GM12878 (cell line): ENCODE measurements around the gene ULK4. TPM values are rescaled to one million over a fixed set of nuclear protein-coding genes. Genes with fewer than 3 reads are reported as not detected.

ENCODE experiments used
- ATAC-seq: fragments of 200-7000 bp; cut with Tn5 transposase; 3 replicates; pipeline ENCODE4 v1.9.1; 2020; ENCODE audit warnings: mild to moderate bottlenecking, moderate library complexity
- BruUV-seq: library from RNA; stranded (reverse); fragments of 400-500 nt; replicated peaks from 2 replicates; lab custom pipeline; 2021; lab: Mats Ljungman, UMichigan
- CTCF ChIA-PET: fragments of 300-600 bp; sonication (Branson Sonifier 250); formaldehyde crosslinking; extraction: SDS; loops from one replicate; lab custom pipeline; 2021; ENCODE audit warnings: inconsistent platforms; lab: Yijun Ruan, JAX
- POLR2A ChIA-PET: fragments of 350-600 bp; formaldehyde crosslinking; extraction: SDS; loops from one replicate; lab custom pipeline; 2021; ENCODE audit warnings: inconsistent platforms; lab: Charles Lee
- RAD21 ChIA-PET: fragments of 300-600 bp; sonication (Branson Sonifier 250); formaldehyde crosslinking; loops from one replicate; lab custom pipeline; 2023; ENCODE audit warnings: antibody characterized with exemption; ENCODE audit not compliant: unreplicated experiment; lab: Charles Lee
- SMC1A ChIA-PET: fragments of 300-600 bp; sonication (Branson Sonifier 250); formaldehyde crosslinking; loops from one replicate; lab custom pipeline; 2023; ENCODE audit not compliant: unreplicated experiment, uncharacterized antibody; lab: Charles Lee
- DNase-seq: peaks from one replicate; pipeline ENCODE4 v3.0.0-alpha.2; 2011; ENCODE audit warnings: low read depth, low spot score
- FAIRE-seq: peaks from 3 replicates; lab custom pipeline; 2011; peaks lifted over from hg19 to GRCh38; lab: Jason Lieb, UNC
- H2AFZ ChIP-seq: 2 replicates; pipeline ENCODE4 v1.6.0; 2011; ENCODE audit warnings: low read depth, low read length, control low read depth; ENCODE audit not compliant: control insufficient read depth
- H3K27ac ChIP-seq: 2 replicates; pipeline ENCODE4 v1.5.1; 2011; ENCODE audit warnings: control low read depth; ENCODE audit not compliant: control insufficient read depth, insufficient read depth
- H3K27me3 ChIP-seq, 2 experiments: replicated peaks in 1 of 2; 2 replicates each; pipeline versions ENCODE4 v1.6.0 to v1.6.1; 2011; ENCODE audit warnings: low read length in 1 of 2; ENCODE audit not compliant: control insufficient read depth in 2 of 2, insufficient read depth in 2 of 2
- H3K36me3 ChIP-seq, 2 experiments: 2 replicates each; pipeline ENCODE4 v1.5.1; 2011; ENCODE audit warnings: low read length in 1 of 2; ENCODE audit not compliant: control insufficient read depth in 2 of 2, insufficient read depth in 2 of 2
- H3K4me1 ChIP-seq: 2 replicates; pipeline ENCODE4 v1.6.1; 2011; ENCODE audit warnings: mild to moderate bottlenecking, low read length, moderate library complexity, mixed read lengths; ENCODE audit not compliant: control insufficient read depth, insufficient read depth
- H3K4me2 ChIP-seq: 2 replicates; pipeline ENCODE4 v1.6.0; 2011; ENCODE audit warnings: control low read depth; ENCODE audit not compliant: control insufficient read depth, insufficient read depth
- H3K4me3 ChIP-seq: fragments of 200-600 bp; sonication (generic); 2 replicates; pipeline ENCODE4 v1.5.1; 2016
- H3K79me2 ChIP-seq: 2 replicates; pipeline ENCODE4 v1.6.0; 2011; ENCODE audit warnings: low read length; ENCODE audit not compliant: control insufficient read depth, insufficient read depth
- H3K9ac ChIP-seq: 2 replicates; pipeline ENCODE4 v1.8.0; 2011; ENCODE audit warnings: low read length, control low read depth, mixed read lengths; ENCODE audit not compliant: control insufficient read depth, insufficient read depth
- H3K9me3 ChIP-seq: replicated peaks from 3 replicates; pipeline ENCODE4 v1.5.1; 2011; ENCODE audit warnings: mild to moderate bottlenecking, low read length; ENCODE audit not compliant: control insufficient read depth, insufficient read depth
- H4K20me1 ChIP-seq: 2 replicates; pipeline ENCODE4 v1.6.0; 2011; ENCODE audit not compliant: control insufficient read depth, insufficient read depth
- CBX3 ChIP-seq: fragments of 200-600 bp; sonication (generic); IDR thresholded peaks from 2 replicates; pipeline ENCODE4 v1.6.1; 2016; ENCODE audit warnings: low read depth, borderline replicate concordance
- CBX5 ChIP-seq: sonication (generic); IDR thresholded peaks from 2 replicates; pipeline ENCODE4 v1.6.1; 2016; ENCODE audit warnings: low read depth, moderate library complexity, mild to moderate bottlenecking, inconsistent platforms
- CREM ChIP-seq: IDR thresholded peaks from 2 replicates; pipeline ENCODE4 v1.6.1; 2014; ENCODE audit warnings: antibody characterized with exemption, low read depth
- EP300 ChIP-seq, 2 experiments: fragments of 150-350 bp in 1 of 2; IDR thresholded peaks; 2 replicates each; pipeline ENCODE4 v1.6.1; 2011 to 2012; ENCODE audit warnings: low read depth in 2 of 2, low read length in 2 of 2, borderline replicate concordance in 1 of 2, improper control_type of control experiment in 1 of 2, inconsistent platforms in 1 of 2; ENCODE audit not compliant: control insufficient read depth in 1 of 2
- GATAD2B ChIP-seq: fragments of 450-650 bp; conservative IDR thresholded peaks from 2 replicates; pipeline ENCODE4 v1.6.1; 2017; ENCODE audit warnings: low read depth, mild to moderate bottlenecking, moderate library complexity
- LARP7 ChIP-seq: fragments of 450-650 bp; IDR thresholded peaks from 2 replicates; pipeline ENCODE4 v1.6.1; 2017; ENCODE audit warnings: mild to moderate bottlenecking
- NRF1 ChIP-seq: conservative IDR thresholded peaks from 2 replicates; pipeline ENCODE4 v1.6.1; 2011; ENCODE audit warnings: mild to moderate bottlenecking, low read depth, low read length, improper control_type of control experiment
- RB1 ChIP-seq: fragments of 450-650 bp; formaldehyde crosslinking; IDR thresholded peaks from 2 replicates; pipeline ENCODE4 v1.6.1; 2017; ENCODE audit warnings: mild to moderate bottlenecking, borderline replicate concordance
- RCOR1 ChIP-seq: conservative IDR thresholded peaks from 2 replicates; pipeline ENCODE4 v1.6.1; 2012; ENCODE audit warnings: low read depth, low read length, improper control_type of control experiment
- TCF12 ChIP-seq: IDR thresholded peaks from 2 replicates; pipeline ENCODE4 v1.6.1; 2011; ENCODE audit warnings: low read depth, mild to moderate bottlenecking, low read length
- WGBS: methylation state at CpG from one replicate; pipeline ENCODE4 v1.1.6; 2016; ENCODE audit warnings: low lambda C conversion rate; ENCODE audit not compliant: insufficient replicate concordance, insufficient coverage; ENCODE audit errors: missing lambda C conversion rate; 5-methylcytosine and 5-hydroxymethylcytosine counted together
- in situ Hi-C: fragments of 300-500 bp; cut with MboI; formaldehyde crosslinking; loops from 9 replicates; pipeline ENCODE4 v1.14.3; 2018; ENCODE audit warnings: mixed read lengths
- intact Hi-C: fragments of 100-400 bp; cut with micrococcal nuclease; formaldehyde crosslinking; loops from one replicate; pipeline ENCODE4 v1.14.2; 2022; ENCODE audit not compliant: unreplicated experiment
- polyA plus RNA-seq, 11 experiments: library from polyadenylated mRNA; depleted of rRNA in 4 of 11; unstranded in 6 of 11; stranded (reverse) in 5 of 11; fragments of >200 nt; fragmentation: Nextera tagmentation in 4 of 11; fragmentation: Illumina TruSeq in 1 of 11; extraction: Ambion mirVana in 4 of 11; extraction: Trizol in 1 of 11; gene quantifications; 1 replicate in 1 of 11; 2 replicates in 10 of 11; pipeline versions ENCODE4 v1.2.1 to v1.2.3, GENCODE V29; 2011 to 2016; ENCODE audit warnings: inconsistent platforms in 2 of 11, missing spikeins in 2 of 11, low read depth in 1 of 11
- total RNA-seq, 4 experiments: library from RNA; depleted of rRNA in 3 of 4; stranded (reverse); fragments of >200 nt in 3 of 4; fragmentation: Illumina TruSeq in 1 of 4; extraction: Trizol in 1 of 4; gene quantifications; 2 replicates each; pipeline versions ENCODE4 v1.2.1 to v1.2.3, GENCODE V29; 2013 to 2021

ULK4 gene
- total and polyA plus RNA-seq, 10 of the 15 experiments (the other 5 are each of a cell fraction or from before 2014, with no cell fraction given) = 3.5 to 7.6 (median 6.3) TPM

DNA sequence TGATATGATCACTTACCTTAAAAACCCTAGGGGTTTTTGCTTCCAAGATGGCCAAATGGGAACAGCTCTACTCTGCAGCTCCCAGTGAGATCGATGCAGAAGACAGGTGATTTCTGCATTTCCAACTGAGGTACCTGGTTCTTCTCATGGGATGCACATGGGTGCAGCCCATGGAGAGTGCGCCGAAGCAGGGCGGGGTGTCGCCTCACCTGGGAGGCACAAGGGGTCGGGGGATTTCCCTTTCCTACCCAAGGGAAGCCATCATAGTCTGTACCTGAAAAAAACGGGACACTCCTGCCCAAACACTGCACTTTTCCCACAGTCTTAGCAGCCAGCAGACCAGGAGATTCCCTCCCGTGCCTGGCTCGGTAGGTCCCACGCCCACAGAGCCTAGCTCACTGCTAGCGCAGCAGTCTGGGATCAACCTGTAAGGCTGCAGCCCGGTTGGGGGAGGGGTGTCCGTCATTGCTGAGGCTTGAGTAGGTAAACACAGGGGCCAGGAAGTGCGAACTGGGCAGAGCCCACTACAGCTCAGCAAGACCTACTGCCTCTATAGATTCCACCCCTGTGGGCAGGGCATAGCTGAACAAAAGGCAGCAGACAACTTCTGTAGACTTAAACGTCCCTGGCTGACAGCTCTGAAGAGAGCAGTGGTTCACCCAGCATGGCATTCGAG lies 684.0 kb downstream of the ULK4 start:
- Histone ChIP-seq H3K4me3 (no peak overlapping the region), H2AFZ (no peak overlapping the region), H3K27me3 (no peaks in the 10 kb centered on the region), H3K79me2 (no peaks in the 10 kb centered on the region), H4K20me1 (no peaks in the 10 kb centered on the region), H3K27ac (no peak overlapping the region), H3K36me3 (no peaks in the 10 kb centered on the region), H3K4me1 (no peaks in the 10 kb centered on the region), H3K9ac (no peak overlapping the region), H3K4me2 (no peak overlapping the region), H3K9me3 (no peaks in the 10 kb centered on the region)
- ChIA-PET SMC1A (no interaction called here), POLR2A (no interaction called here), RAD21 (no interaction called here), CTCF (no interaction called here)
- TF ChIP-seq GATAD2B (no peak), RCOR1 (no peak), CBX3 (no peak), TCF12 (no peak), RB1 (no peak), EP300 (IDR thresholded peaks at IDR 0.05; ENCODE audit: borderline replicate concordance in 1 of 2, control insufficient read depth in 1 of 2, low read depth in 2 of 2, low read length in 2 of 2) (no peak), LARP7 (no peak), CBX5 (no peak), NRF1 (no peak), CREM (no peak)
- BruUV-seq = no TSS peak
- ATAC-seq = no peak
- no peak for FAIRE-seq
- no peak for DNase-seq
- intact Hi-C loops (no loop called here), in situ Hi-C loops (no loop called here)
- 45% methylated on average over 16 of the region's 16 CpGs for WGBS
